ENCODE results near the gene NLRP7.
"Not testable (repeated sequence)": the region's sequence is repeated elsewhere in the genome, so short reads cannot be mapped to it uniquely, and the experiment has no call there.

- TF ChIP-seq CTCF (conservative IDR thresholded peaks at IDR 0.05; ENCODE audit: low read length); EZH2phosphoT487 (IDR thresholded peaks at IDR 0.05; ENCODE audit: borderline replicate concordance, low read depth, low read length): not testable (repeated sequence)
These were observed 3.5 kb downstream of the NLRP7 start for GRCh38 chr19:54943772-54944361.
